Activated T-cell treated with anti-CD3 and anti-CD28 coated beads, Interleukin-2, amount 50 U/mL, for 24 hours (primary cell): ENCODE measurements around the gene PTX3.

Experiments used
- DNase-seq: peaks from one replicate; pipeline ENCODE4 v3.0.0-alpha.2; 2020
- H3K27ac Mint-ChIP-seq: 2 replicates; pipeline ENCODE4 v1.8.0; 2020; ENCODE audit warnings: mild to moderate bottlenecking, mixed read lengths
- H3K27me3 Mint-ChIP-seq: 2 replicates; pipeline ENCODE4 v1.8.0; 2020; ENCODE audit warnings: mixed read lengths
- H3K36me3 Mint-ChIP-seq: 2 replicates; pipeline ENCODE4 v1.8.0; 2020; ENCODE audit warnings: low read depth, mixed read lengths
- H3K4me1 Mint-ChIP-seq: 2 replicates; pipeline ENCODE4 v1.8.0; 2020; ENCODE audit warnings: low read depth, mixed read lengths
- H3K4me3 Mint-ChIP-seq: 2 replicates; pipeline ENCODE4 v1.8.0; 2020; ENCODE audit warnings: mild to moderate bottlenecking, moderate library complexity, mixed read lengths
- H3K9me3 Mint-ChIP-seq: 2 replicates; pipeline ENCODE4 v1.8.0; 2020; ENCODE audit warnings: mixed read lengths

Gene PTX3

DNA sequence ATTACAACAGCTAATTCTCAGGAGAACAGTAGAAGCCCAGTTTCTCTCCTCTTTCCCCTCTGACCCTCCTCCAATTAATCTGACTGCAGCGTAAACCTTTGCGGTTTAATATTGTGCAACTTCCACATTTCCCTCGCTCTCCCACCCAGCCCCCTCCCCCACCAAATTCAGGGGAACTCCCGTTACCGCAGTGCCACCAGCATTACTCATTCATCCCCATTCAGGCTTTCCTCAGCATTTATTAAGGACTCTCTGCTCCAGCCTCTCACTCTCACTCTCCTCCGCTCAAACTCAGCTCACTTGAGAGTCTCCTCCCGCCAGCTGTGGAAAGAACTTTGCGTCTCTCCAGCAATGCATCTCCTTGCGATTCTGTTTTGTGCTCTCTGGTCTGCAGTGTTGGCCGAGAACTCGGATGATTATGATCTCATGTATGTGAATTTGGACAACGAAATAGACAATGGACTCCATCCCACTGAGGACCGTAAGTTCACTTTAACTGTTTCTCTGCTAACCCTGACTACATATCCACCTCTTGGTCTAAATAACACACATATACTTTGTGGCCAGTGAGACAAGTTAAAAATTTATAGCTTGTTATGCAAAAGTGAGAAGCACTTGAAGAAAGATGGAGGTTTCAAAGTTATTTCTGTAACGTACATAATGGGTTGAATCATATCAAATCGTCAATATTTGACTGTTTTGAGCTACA is at the start of gene PTX3:
Gene PTX3 (plus strand): TSS at position 268 of the 709 bp plus-strand sequence. CDS start 84 bp downstream, at position 352.
- no peak within 1 kb of the TSS for H3K27ac Mint-ChIP-seq
- H3K9me3 Mint-ChIP-seq = no peaks in the 10 kb centered on the region
- peak within 1 kb of the TSS; percentile 42 for H3K4me3 Mint-ChIP-seq
- peaks cover 14% of the 10 kb centered on the region for H3K4me1 Mint-ChIP-seq
- no peaks in the 10 kb centered on the region for H3K36me3 Mint-ChIP-seq
- peaks cover 36% of the 10 kb centered on the region for H3K27me3 Mint-ChIP-seq
- no peak for DNase-seq

DNA sequence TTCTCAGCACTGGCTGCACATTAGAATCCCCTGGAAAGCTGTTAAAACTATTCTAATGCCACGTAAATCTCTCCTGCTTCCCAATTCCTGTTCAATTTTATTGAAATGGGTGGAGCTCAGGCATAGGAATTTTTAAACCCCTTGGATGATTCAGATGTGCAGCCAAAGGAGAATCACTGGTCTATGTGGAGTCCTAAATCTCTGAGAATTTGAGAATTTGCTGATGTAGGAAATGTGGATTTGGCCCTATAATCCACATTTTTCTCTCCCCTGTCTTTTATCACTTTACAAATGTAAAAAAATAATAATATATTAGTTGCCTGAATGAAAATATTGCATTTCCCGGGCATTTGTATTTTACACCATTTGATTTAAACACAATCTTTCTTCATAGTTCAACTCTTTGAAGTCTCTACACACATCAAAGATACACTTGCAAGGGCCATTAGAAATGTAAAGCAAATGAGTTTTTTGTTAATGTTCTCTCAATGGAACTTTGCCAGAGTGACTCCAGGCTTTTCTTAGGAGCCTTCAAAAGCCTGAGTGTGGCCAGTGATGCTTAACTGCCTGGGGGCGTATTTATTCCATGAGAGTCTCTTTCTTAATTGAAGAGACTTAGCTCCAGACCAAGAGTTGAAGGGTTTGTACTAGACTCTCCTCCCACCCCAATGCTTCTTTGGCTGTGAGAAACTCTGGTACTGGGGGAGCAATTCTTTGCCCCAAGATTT is 48.8 kb upstream of the PTX3 start:
- Mint-ChIP-seq H3K36me3 (no peaks in the 10 kb centered on the region), H3K27me3 (no peaks in the 10 kb centered on the region), H3K4me1 (no peaks in the 10 kb centered on the region), H3K27ac (no peak overlapping the region), H3K4me3 (no peak overlapping the region), H3K9me3 (peaks cover 4% of the 10 kb centered on the region)
- DNase-seq = no peak

DNA sequence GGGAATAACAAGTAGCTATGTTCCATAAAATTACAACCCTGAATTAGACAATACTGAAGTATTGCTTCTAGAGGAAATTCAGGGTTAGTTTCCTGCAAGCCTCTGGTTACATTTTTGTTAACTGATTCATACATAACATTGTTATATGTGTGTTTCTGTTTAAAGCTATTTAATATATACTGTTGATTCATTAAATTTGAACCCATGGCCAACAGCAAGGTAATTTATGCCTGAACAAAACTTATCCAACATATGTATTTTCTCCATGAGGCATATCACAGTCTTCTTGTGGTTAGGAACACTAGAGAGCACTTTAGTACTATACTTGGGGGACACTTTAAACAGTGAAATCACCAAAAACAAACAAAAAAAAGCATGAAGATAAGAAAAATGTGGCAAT is 47.7 kb upstream of the PTX3 start:
- no peak for DNase-seq
- no peak overlapping the region for H3K4me3 Mint-ChIP-seq
- H3K36me3 Mint-ChIP-seq = no peaks in the 10 kb centered on the region
- H3K27me3 Mint-ChIP-seq = no peaks in the 10 kb centered on the region
- H3K9me3 Mint-ChIP-seq = peaks cover 4% of the 10 kb centered on the region
- no peak overlapping the region for H3K27ac Mint-ChIP-seq
- H3K4me1 Mint-ChIP-seq = no peaks in the 10 kb centered on the region

DNA sequence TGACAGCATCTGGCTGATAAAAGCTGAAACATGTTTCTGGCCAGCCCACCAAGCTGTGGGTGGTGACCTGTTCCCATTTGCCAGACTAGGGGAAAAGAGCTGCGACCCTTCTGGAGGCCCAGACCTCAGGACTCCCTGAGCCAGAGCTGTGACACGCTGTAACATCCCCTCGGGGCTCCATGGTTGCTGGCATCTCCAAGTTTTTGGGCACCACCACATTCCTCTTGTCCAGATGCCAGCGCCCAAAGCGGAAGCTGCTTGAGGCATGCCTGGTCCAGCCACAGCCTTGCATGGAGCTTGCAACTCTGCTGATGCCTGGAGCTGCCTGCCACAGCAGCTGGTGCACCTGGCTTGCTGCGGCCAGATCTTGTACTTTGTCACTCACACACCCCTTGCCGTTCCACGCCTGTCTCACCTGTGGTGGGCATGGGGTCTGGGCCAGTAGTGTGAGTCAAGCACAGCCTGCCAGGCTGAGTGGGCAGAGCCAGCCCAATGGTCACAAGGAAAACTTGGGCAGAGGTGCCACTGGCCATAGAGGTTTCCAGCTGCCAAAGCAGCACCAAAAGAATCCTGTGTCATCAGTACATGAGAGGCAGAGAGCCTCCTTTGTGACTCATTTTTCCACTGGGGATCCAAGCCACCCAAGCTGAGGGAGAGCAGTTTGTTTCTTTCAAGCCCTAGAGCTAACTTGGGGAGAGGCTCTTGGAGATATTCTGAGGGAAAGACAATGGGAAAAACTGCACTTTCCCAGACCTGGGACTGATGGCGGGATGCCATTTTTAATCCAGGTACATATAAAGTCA is 45.7 kb upstream of the PTX3 start:
- Mint-ChIP-seq H3K27me3 (no peaks in the 10 kb centered on the region), H3K4me3 (no peak overlapping the region), H3K27ac (no peak overlapping the region), H3K9me3 (peaks cover 4% of the 10 kb centered on the region), H3K4me1 (no peaks in the 10 kb centered on the region), H3K36me3 (no peaks in the 10 kb centered on the region)
- no peak for DNase-seq

DNA sequence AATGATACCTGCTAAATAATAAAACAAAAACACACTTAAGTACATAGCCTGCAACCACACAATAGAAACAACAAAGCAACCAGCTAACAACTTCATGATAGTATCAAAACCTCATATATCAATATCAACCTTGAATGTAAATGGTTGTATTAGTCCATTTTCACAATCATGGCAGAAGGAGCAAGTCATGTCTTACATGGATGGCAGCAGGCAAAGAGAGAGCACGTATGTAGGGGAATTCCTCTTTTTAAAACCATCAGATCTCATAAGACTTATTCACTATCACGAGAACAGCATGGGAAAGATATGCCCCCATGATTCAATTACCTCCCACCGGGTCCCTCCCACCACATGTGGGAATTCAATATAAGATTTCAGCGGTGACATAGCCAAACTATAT is 44.5 kb upstream of the PTX3 start:
- Mint-ChIP-seq H3K27me3 (no peaks in the 10 kb centered on the region), H3K36me3 (no peaks in the 10 kb centered on the region), H3K9me3 (peaks cover 4% of the 10 kb centered on the region), H3K27ac (no peak overlapping the region), H3K4me1 (no peaks in the 10 kb centered on the region), H3K4me3 (no peak overlapping the region)
- DNase-seq = no peak

DNA sequence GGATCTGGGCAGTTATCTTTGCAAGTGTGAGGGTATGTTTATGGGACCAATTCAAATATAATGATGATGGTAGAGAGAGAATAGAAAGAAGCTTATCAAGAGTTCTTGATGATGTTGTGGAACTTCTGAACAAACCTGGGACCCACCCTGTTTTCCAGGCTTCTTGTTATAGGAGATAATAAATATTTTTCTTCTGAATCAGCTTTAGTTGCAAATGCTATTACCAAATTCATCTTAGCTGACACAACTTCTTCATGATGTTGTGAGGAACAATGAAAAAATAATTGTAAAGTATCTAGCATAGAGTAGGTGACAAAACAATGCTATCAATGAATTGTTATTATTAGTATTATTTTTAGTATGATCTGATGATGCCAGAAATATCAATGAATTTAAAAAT is 43.5 kb upstream of the PTX3 start:
- DNase-seq = no peak
- H3K36me3 Mint-ChIP-seq = no peaks in the 10 kb centered on the region
- H3K4me3 Mint-ChIP-seq = no peak overlapping the region
- no peaks in the 10 kb centered on the region for H3K4me1 Mint-ChIP-seq
- no peak overlapping the region for H3K27ac Mint-ChIP-seq
- H3K9me3 Mint-ChIP-seq = peaks cover 4% of the 10 kb centered on the region
- H3K27me3 Mint-ChIP-seq = no peaks in the 10 kb centered on the region

DNA sequence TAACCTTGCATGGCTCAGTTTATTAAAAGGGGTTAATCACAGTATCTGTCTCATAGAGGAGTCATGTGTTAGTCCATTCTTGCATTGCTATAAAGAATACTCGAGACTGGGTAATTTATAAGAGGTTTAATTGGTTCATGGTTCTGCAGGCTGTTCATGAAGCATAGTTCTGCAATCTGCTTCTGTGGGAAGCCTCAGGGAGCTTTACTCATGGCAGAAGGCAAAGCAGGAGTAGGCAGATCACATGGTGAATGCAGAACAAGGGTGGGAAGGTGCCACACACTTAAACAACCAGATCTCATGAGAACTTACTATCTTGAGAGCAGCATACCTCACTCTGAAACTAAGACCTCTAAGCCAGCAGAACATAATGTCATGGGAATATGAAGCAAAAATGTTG is 42.2 kb upstream of the PTX3 start:
- H3K27ac Mint-ChIP-seq = no peak overlapping the region
- no peak overlapping the region for H3K4me3 Mint-ChIP-seq
- H3K4me1 Mint-ChIP-seq = no peaks in the 10 kb centered on the region
- no peak for DNase-seq
- H3K36me3 Mint-ChIP-seq = no peaks in the 10 kb centered on the region
- peaks cover 4% of the 10 kb centered on the region for H3K9me3 Mint-ChIP-seq
- H3K27me3 Mint-ChIP-seq = no peaks in the 10 kb centered on the region

DNA sequence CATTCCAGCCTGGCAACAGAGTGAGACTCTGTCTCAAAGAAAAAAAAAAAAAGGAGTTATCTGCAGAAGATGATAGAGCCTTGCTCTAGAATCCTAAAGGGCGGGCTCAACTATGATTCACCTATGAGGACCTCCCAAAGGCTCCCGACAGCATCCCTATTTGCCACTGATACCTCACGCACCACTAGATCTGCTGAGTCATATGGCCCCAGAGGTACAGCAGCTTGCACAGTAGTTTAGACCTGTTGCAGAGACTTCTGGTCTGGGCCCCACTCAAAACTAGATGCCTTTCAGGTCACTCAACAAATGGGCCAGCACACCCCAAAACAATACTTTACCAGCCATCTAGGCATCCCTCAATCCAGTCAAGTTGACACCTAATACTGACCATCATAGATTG is 38.1 kb upstream of the PTX3 start:
- no peaks in the 10 kb centered on the region for H3K36me3 Mint-ChIP-seq
- no peak for DNase-seq
- H3K9me3 Mint-ChIP-seq = no peaks in the 10 kb centered on the region
- H3K4me1 Mint-ChIP-seq = no peaks in the 10 kb centered on the region
- no peaks in the 10 kb centered on the region for H3K27me3 Mint-ChIP-seq
- H3K4me3 Mint-ChIP-seq = no peak overlapping the region
- no peak overlapping the region for H3K27ac Mint-ChIP-seq

DNA sequence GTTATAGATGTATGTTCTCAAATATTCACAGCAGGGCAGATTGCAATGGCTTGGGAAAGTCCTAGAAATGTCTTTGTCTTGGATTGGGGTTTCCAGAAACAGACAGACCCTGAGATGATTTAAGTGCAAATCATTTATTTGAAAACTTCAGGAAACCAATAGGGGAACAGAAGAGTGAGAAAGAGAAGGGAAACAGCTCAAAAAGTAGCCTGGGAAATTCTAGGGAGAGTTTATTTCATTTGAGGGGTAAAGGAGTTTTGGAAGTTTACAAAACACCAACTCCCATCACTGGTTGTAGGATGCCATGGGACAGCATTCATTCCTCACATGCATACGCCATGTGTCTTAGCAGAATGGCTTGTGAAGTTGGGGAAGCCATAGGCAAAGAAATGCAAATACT is 32.3 kb upstream of the PTX3 start:
- no peak for DNase-seq

DNA sequence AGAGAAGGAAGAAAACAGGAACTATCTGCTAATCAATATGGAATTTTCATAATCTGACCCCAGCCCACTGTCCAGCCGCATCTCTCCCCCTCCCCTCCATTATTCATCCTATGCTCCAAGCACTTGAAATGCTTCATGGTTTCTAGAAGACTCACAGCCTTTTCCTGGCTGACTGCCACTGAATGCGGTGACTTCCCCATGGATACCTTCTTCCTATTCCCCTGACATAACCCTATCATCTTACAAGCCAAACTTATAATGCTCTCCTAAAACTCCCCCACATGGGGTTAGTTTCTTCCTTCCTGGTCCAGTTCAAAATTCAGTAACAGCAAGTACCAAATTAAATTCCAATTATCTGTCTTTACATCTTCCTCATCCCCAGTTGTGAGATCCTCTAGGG is 31.2 kb upstream of the PTX3 start:
- Mint-ChIP-seq H3K27me3 (no peaks in the 10 kb centered on the region), H3K4me3 (no peak overlapping the region), H3K9me3 (no peaks in the 10 kb centered on the region), H3K36me3 (no peaks in the 10 kb centered on the region), H3K27ac (no peak overlapping the region), H3K4me1 (no peaks in the 10 kb centered on the region)
- DNase-seq = no peak

More for the DNA sequence above, 32.3 kb upstream of the PTX3 start:
- H3K27me3 Mint-ChIP-seq = no peaks in the 10 kb centered on the region
- H3K4me3 Mint-ChIP-seq = no peak overlapping the region
- no peaks in the 10 kb centered on the region for H3K36me3 Mint-ChIP-seq
- H3K9me3 Mint-ChIP-seq = no peaks in the 10 kb centered on the region
- no peaks in the 10 kb centered on the region for H3K4me1 Mint-ChIP-seq
- H3K27ac Mint-ChIP-seq = no peak overlapping the region

DNA sequence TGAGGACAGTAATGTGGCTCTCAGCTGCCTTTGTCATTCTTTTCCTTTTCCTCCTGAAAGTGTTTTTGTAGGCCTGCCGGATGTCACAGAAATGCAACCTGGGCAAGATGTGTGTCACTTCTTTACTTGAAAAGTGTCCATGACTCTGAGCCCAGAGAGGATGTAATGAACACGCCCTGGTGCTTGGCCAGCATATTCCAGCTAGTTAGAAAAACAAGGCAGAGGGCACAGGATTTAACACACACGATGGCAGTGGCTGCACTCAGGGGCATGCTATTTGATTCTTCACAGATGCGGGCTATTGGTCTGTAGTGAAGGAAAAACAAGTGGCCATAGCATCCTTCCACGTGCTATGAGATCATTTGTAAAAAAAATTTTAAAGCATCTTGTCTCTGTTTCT is 30.3 kb upstream of the PTX3 start:
- no peak overlapping the region for H3K27ac Mint-ChIP-seq
- no peaks in the 10 kb centered on the region for H3K9me3 Mint-ChIP-seq
- H3K4me3 Mint-ChIP-seq = no peak overlapping the region
- H3K36me3 Mint-ChIP-seq = no peaks in the 10 kb centered on the region
- H3K27me3 Mint-ChIP-seq = no peaks in the 10 kb centered on the region
- DNase-seq = no peak
- H3K4me1 Mint-ChIP-seq = no peaks in the 10 kb centered on the region

DNA sequence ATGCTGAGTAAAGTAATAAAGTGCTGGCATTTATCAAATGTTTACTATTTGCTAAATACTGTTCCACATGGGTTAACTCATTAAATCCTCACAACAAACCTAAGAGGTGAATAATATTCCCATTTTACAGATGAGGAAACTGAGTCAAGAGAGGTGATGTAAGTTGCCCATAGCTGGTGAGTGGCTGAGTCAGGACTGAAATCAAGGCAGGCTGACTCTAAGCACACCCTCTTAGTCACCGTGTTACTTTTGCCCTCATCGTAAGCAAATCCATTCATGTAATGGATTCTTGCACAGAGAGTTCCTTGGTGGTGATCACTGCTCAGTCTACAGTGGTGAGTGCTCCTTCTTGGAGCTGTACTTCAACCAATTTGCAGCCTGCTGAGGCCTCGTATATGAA is 28.9 kb upstream of the PTX3 start:
- no peaks in the 10 kb centered on the region for H3K4me1 Mint-ChIP-seq
- DNase-seq = no peak
- no peak overlapping the region for H3K4me3 Mint-ChIP-seq
- H3K27ac Mint-ChIP-seq = no peak overlapping the region
- no peaks in the 10 kb centered on the region for H3K27me3 Mint-ChIP-seq
- no peaks in the 10 kb centered on the region for H3K36me3 Mint-ChIP-seq
- no peaks in the 10 kb centered on the region for H3K9me3 Mint-ChIP-seq

DNA sequence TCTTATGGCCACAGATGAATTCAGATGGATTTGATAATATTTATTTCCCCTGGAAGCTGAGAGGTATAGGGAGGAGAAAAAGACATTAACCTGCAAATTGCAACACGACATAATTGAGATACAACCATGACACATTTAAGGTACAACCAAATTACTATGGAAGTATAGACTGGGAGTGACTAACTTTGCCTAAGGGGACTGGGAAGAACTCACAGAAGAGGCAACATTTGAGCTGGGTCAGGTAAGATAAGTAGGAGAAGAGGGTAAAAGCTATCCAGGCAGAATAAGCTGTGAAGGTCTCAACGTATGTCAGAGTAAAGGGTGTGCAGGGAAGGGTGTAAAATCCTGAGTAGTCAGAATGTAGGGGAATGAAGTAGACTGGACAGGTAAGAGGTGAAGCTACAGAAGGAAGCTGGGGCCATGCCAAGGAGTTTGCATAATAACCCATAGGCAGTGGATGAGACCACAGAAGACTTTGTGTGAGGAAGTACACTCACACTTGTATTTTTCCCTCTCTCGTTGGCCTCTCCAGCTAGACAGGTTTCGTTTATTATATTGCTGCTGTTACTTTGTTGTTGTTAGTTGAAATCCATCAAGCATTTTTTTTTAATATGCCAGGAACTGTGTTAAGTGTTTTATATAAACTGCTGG is 28.0 kb upstream of the PTX3 start:
- Mint-ChIP-seq H3K4me1 (no peaks in the 10 kb centered on the region), H3K27ac (no peak overlapping the region), H3K9me3 (no peaks in the 10 kb centered on the region), H3K36me3 (no peaks in the 10 kb centered on the region), H3K27me3 (no peaks in the 10 kb centered on the region), H3K4me3 (no peak overlapping the region)
- no peak for DNase-seq

DNA sequence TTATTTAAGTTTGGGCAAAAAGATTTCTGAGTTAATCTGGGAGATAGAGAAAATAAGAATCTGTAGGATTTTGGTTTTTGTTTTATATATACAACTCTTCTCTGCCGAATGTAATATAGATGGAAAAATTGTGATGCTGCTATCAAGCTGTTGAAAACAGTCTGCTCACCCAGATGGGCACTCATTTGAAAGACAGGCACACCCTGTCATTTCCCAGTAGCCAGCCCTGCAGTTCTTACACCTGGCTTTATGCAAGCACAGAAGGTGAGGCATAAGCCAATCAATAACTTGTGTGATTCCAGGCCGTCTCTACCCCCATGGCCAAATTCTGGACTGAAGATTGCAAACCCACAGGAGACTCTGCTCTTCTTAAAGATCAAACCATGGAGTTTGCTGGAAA is 27.1 kb upstream of the PTX3 start:
- no peaks in the 10 kb centered on the region for H3K27me3 Mint-ChIP-seq
- H3K9me3 Mint-ChIP-seq = no peaks in the 10 kb centered on the region
- no peaks in the 10 kb centered on the region for H3K4me1 Mint-ChIP-seq
- no peak for DNase-seq
- H3K27ac Mint-ChIP-seq = no peak overlapping the region
- H3K4me3 Mint-ChIP-seq = no peak overlapping the region
- H3K36me3 Mint-ChIP-seq = no peaks in the 10 kb centered on the region
